Uterus (tissue), 4 donors: ENCODE measurements around the gene HSPG2. TPM values are rescaled to one million over a fixed set of nuclear protein-coding genes. Genes with fewer than 3 reads are reported as not detected.
A peak's percentile ranks its signal among the peaks of the same experiment; 100 is the strongest.

ENCODE experiments used
- DNase-seq, 2 donors: peaks; one replicate each; pipeline ENCODE4 v3.0.0-alpha.2; 2019 to 2020
- H3K27ac ChIP-seq, 2 donors: fragments of 200-600 bp; sonication (generic); 1 replicate in 1 of 2; 2 replicates in 1 of 2; pipeline ENCODE4 v1.5.1; 2016 to 2018
- H3K27me3 ChIP-seq, 2 donors: fragments of 200-600 bp; sonication (generic); one replicate each; pipeline ENCODE4 v1.5.1; 2018 to 2019; ENCODE audit warnings: control low read depth in 1 of 2
- H3K36me3 ChIP-seq, 2 donors: fragments of 200-600 bp; sonication (generic); one replicate each; pipeline ENCODE4 v1.5.1; 2019; ENCODE audit warnings: control low read depth in 1 of 2
- H3K4me1 ChIP-seq, 2 donors: fragments of 200-600 bp; sonication (generic); one replicate each; pipeline ENCODE4 v1.5.1; 2018 to 2019; ENCODE audit warnings: control low read depth in 1 of 2
- H3K4me3 ChIP-seq, 2 donors: fragments of 200-600 bp; sonication (generic); 1 replicate in 1 of 2; 2 replicates in 1 of 2; pipeline ENCODE4 v1.5.1; 2018 to 2019; ENCODE audit warnings: mild to moderate bottlenecking in 1 of 2
- H3K9me3 ChIP-seq, 2 donors: fragments of 200-600 bp; sonication (generic); one replicate each; pipeline ENCODE4 v1.5.1; 2019; ENCODE audit warnings: control low read depth in 1 of 2
- POLR2A ChIP-seq, 2 donors: fragments of 450-650 bp; IDR thresholded peaks; one replicate each; pipeline ENCODE4 v1.6.1; 2016; ENCODE audit warnings: antibody characterized with exemption in 2 of 2, mild to moderate bottlenecking in 1 of 2, moderate library complexity in 1 of 2
- intact Hi-C: fragments of 100-400 bp; cut with DNase I; formaldehyde crosslinking; loops from one replicate; pipeline ENCODE4 v1.15.1; 2023; ENCODE audit warnings: low total_unique reads
- total RNA-seq, 4 donors: library from RNA; depleted of rRNA in 3 of 4; stranded (reverse); fragments of >200 nt in 3 of 4; gene quantifications; one replicate each; pipeline versions ENCODE4 v1.1.0 to v1.2.4, GENCODE V29; 2014 to 2023
- TF ChIP-seq, protein P1 (sequence below), 4 experiments: fragments of 200-600 bp in 2 of 4; fragments of 450-650 bp in 2 of 4; sonication (generic) in 2 of 4; IDR thresholded peaks; one replicate each; pipeline ENCODE4 v1.5.1; 2016 to 2019; ENCODE audit warnings: antibody characterized with exemption in 4 of 4, mild to moderate bottlenecking in 2 of 4, moderate library complexity in 1 of 4
- donor health status: DM: yes; HTN: yes; CAD: no.

HSPG2 gene
- total RNA-seq, 4 donors from 2014 or later = 96.8 to 677 (median 290) TPM

DNA sequence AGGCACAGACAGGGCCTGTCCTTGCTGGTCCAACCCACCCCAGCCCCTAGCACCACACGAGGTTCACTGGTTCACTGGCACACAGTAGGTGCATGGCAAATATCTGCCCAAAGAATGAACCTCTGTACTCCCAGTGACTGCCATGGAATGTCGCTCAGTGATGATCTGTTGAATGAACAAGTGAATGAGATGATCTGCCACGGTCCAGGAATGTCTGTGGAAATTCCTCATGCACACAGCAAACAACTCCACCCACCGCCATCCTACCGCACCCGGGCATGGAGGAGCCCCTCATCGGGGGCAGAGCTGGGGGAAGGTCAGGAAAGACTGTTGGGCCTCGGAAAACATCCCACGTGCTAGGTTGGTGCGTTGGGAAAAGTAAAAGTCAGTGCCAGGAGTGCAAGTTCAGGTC is 1.7 kb downstream of the HSPG2 start:
- no peak for TF ChIP-seq POLR2A (IDR thresholded peaks at IDR 0.05)
- TF ChIP-seq, protein P1, sequence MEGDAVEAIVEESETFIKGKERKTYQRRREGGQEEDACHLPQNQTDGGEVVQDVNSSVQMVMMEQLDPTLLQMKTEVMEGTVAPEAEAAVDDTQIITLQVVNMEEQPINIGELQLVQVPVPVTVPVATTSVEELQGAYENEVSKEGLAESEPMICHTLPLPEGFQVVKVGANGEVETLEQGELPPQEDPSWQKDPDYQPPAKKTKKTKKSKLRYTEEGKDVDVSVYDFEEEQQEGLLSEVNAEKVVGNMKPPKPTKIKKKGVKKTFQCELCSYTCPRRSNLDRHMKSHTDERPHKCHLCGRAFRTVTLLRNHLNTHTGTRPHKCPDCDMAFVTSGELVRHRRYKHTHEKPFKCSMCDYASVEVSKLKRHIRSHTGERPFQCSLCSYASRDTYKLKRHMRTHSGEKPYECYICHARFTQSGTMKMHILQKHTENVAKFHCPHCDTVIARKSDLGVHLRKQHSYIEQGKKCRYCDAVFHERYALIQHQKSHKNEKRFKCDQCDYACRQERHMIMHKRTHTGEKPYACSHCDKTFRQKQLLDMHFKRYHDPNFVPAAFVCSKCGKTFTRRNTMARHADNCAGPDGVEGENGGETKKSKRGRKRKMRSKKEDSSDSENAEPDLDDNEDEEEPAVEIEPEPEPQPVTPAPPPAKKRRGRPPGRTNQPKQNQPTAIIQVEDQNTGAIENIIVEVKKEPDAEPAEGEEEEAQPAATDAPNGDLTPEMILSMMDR (IDR thresholded peaks at IDR 0.05) = no peak
- H3K27me3 ChIP-seq = no peaks in the 10 kb centered on the region
- peak overlapping the region; percentile 53 to 85 for H3K4me3 ChIP-seq
- intact Hi-C loops = no loop called here
- no peaks in the 10 kb centered on the region for H3K9me3 ChIP-seq
- H3K4me1 ChIP-seq = peaks cover 11 to 37% of the 10 kb centered on the region in 2 donors
- peak overlapping the region; percentile 93 for H3K27ac ChIP-seq
- no peaks in the 10 kb centered on the region for H3K36me3 ChIP-seq
- DNase-seq = no peak

DNA sequence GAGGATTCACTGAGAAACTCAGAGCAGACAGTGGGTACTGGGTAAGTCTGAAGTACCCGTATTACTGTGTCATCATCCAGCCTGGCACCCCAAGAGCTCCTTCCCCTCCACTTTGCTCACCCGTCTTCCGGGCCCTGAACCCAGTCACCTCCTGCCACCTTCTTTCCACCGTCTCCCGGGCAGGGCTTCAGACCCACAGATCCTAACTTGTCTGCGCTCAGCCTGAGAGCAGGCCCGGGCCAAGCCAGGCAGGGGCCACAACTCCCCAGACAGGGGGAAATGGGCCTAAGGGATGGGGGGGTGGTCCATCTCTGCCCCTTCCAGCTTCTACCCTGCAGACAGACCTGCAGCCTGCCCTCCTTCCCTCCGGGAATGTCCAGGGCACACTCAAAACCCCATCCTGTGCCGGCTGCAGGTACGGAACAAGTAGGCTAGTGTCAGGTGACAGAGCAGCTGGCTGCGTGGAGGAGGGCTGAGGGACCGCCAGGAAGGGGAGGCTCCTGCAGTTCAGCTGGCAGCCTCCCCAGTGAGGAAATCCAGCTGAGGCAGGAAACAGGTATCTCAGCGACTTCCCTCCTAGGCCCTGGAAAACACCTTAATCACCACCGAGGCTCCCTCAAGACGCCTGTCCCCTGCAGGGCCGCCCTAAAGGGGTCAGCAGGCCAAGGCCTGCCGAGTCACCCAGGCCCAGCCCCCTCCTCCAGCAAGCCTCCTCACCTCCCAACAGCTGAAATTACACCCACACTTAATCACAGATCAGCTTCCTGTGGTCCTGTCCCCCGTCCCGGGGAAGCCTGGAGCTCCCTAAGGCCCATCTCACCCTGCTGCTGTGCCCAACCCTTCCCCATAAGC is 3.5 kb downstream of the HSPG2 start:
- Histone ChIP-seq H3K27me3 (no peaks in the 10 kb centered on the region), H3K27ac (peak overlapping the region; percentile 93), H3K9me3 (no peaks in the 10 kb centered on the region), H3K36me3 (no peaks in the 10 kb centered on the region), H3K4me1 (peaks cover 11 to 35% of the 10 kb centered on the region in 2 donors), H3K4me3 (peak overlapping the region; percentile 53 to 85)
- TF ChIP-seq POLR2A (IDR thresholded peaks at IDR 0.05) = peak in 1 of 2 donors; percentile 33
- TF ChIP-seq, protein P1 (IDR thresholded peaks at IDR 0.05) = no peak
- intact Hi-C loops = no loop called here
- DNase-seq = peak; percentile 75 to 87

DNA sequence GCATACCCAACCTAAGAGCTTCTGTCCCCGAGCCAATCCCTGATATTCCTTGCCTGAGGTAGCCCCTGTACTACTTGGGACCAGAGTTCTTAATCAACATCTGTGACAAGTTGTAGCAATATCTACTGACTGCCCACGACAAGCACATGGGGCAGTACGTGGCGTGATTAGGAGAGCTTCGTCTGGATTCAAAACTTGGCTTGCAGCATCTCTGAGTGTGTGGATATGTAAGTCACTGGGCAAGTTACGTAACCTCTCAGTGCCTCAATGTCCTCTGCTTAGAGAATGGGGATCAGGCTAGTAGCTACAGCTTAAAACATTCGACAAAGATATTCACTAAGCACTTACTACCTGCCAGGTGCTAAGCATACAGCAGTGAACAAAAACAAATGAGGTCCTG is 5.0 kb downstream of the HSPG2 start:
- Histone ChIP-seq H3K27me3 (no peaks in the 10 kb centered on the region), H3K4me3 (no peak overlapping the region), H3K36me3 (no peaks in the 10 kb centered on the region), H3K9me3 (no peaks in the 10 kb centered on the region), H3K4me1 (peaks cover 15 to 38% of the 10 kb centered on the region in 2 donors), H3K27ac (peak overlapping the region; percentile 93)
- intact Hi-C loops = no loop called here
- TF ChIP-seq, protein P1 (IDR thresholded peaks at IDR 0.05) = no peak
- TF ChIP-seq POLR2A (IDR thresholded peaks at IDR 0.05) = peak; percentile 6 to 8
- peak; percentile 60 to 77 for DNase-seq

DNA sequence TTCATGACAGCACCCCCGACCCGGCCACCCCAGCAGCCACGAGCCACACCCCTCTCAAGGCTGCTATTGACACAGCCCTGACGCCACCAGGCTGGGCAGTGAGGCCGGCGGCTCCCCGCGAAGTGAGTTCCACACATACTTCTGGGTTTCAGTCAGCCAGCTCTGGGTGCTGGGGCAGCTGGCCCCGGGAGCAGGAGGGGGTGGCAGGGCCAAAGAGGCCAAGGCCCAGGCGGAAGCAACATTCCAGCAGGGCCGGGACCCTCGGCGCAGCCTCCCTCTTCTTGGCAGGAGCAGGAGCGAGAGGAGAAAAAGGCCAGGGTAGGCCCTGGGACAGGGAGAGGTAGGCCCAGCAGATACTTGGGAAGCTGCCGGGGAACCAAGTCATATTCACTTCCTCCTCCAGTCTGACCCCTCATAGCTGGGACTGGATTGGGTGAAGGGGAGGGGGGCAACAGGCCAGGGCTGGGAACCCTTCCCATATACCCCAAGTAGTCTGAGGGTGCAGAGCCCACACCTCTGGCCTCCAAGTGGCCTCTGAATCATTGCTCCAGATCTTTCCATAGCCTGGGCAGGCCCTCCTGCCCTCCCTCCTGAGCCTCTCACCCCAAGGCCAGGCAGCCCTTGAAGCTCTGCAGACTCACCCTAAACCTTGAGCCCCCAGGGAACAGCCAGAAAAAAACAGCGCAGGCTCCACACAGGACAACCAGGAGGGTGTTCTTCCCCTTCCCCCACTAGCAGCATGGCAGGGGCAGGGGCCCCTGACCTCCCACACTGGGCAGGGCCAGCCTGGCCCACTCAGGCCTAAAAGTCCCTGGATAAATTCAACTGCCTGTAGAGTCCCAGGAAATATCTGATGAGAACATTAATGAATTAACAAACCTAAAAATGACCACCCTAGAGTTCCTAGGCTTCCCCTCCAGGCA is 5.7 kb downstream of the HSPG2 start:
- Histone ChIP-seq H3K4me1 (peaks cover 15 to 42% of the 10 kb centered on the region in 2 donors), H3K36me3 (no peaks in the 10 kb centered on the region), H3K9me3 (no peaks in the 10 kb centered on the region), H3K4me3 (no peak overlapping the region), H3K27ac (peak overlapping the region; percentile 93), H3K27me3 (no peaks in the 10 kb centered on the region)
- peak in 1 of 2 donors; percentile 37 for TF ChIP-seq POLR2A (IDR thresholded peaks at IDR 0.05)
- TF ChIP-seq, protein P1 (IDR thresholded peaks at IDR 0.05) = no peak
- intact Hi-C loops = no loop called here
- DNase-seq = peak; percentile 67 to 70
